GM12878 (cell line): ENCODE data around the gene SMOC2. TPM values are rescaled to one million over a fixed set of nuclear protein-coding genes. Genes with fewer than 3 reads are reported as not detected.

Experiments
- ATAC-seq: fragments of 200-7000 bp; cut with Tn5 transposase; 3 replicates; pipeline ENCODE4 v1.9.1; 2020; ENCODE audit warnings: mild to moderate bottlenecking, moderate library complexity
- BruUV-seq: library from RNA; stranded (reverse); fragments of 400-500 nt; replicated peaks from 2 replicates; lab custom pipeline; 2021; lab: Mats Ljungman, UMichigan
- CTCF ChIA-PET: fragments of 300-600 bp; sonication (Branson Sonifier 250); formaldehyde crosslinking; extraction: SDS; loops from one replicate; lab custom pipeline; 2021; ENCODE audit warnings: inconsistent platforms; lab: Yijun Ruan, JAX
- POLR2A ChIA-PET: fragments of 350-600 bp; formaldehyde crosslinking; extraction: SDS; loops from one replicate; lab custom pipeline; 2021; ENCODE audit warnings: inconsistent platforms; lab: Charles Lee
- RAD21 ChIA-PET: fragments of 300-600 bp; sonication (Branson Sonifier 250); formaldehyde crosslinking; loops from one replicate; lab custom pipeline; 2023; ENCODE audit warnings: antibody characterized with exemption; ENCODE audit not compliant: unreplicated experiment; lab: Charles Lee
- SMC1A ChIA-PET: fragments of 300-600 bp; sonication (Branson Sonifier 250); formaldehyde crosslinking; loops from one replicate; lab custom pipeline; 2023; ENCODE audit not compliant: unreplicated experiment, uncharacterized antibody; lab: Charles Lee
- DNase-seq: peaks from one replicate; pipeline ENCODE4 v3.0.0-alpha.2; 2011; ENCODE audit warnings: low read depth, low spot score
- FAIRE-seq: peaks from 3 replicates; lab custom pipeline; 2011; peaks lifted over from hg19 to GRCh38; lab: Jason Lieb, UNC
- H2AFZ ChIP-seq: 2 replicates; pipeline ENCODE4 v1.6.0; 2011; ENCODE audit warnings: low read depth, low read length, control low read depth; ENCODE audit not compliant: control insufficient read depth
- H3K27ac ChIP-seq: 2 replicates; pipeline ENCODE4 v1.5.1; 2011; ENCODE audit warnings: control low read depth; ENCODE audit not compliant: control insufficient read depth, insufficient read depth
- H3K27me3 ChIP-seq, 2 experiments: replicated peaks in 1 of 2; 2 replicates each; pipeline versions ENCODE4 v1.6.0 to v1.6.1; 2011; ENCODE audit warnings: low read length in 1 of 2; ENCODE audit not compliant: control insufficient read depth in 2 of 2, insufficient read depth in 2 of 2
- H3K36me3 ChIP-seq, 2 experiments: 2 replicates each; pipeline ENCODE4 v1.5.1; 2011; ENCODE audit warnings: low read length in 1 of 2; ENCODE audit not compliant: control insufficient read depth in 2 of 2, insufficient read depth in 2 of 2
- H3K4me1 ChIP-seq: 2 replicates; pipeline ENCODE4 v1.6.1; 2011; ENCODE audit warnings: mild to moderate bottlenecking, low read length, moderate library complexity, mixed read lengths; ENCODE audit not compliant: control insufficient read depth, insufficient read depth
- H3K4me2 ChIP-seq: 2 replicates; pipeline ENCODE4 v1.6.0; 2011; ENCODE audit warnings: control low read depth; ENCODE audit not compliant: control insufficient read depth, insufficient read depth
- H3K4me3 ChIP-seq: fragments of 200-600 bp; sonication (generic); 2 replicates; pipeline ENCODE4 v1.5.1; 2016
- H3K79me2 ChIP-seq: 2 replicates; pipeline ENCODE4 v1.6.0; 2011; ENCODE audit warnings: low read length; ENCODE audit not compliant: control insufficient read depth, insufficient read depth
- H3K9ac ChIP-seq: 2 replicates; pipeline ENCODE4 v1.8.0; 2011; ENCODE audit warnings: low read length, control low read depth, mixed read lengths; ENCODE audit not compliant: control insufficient read depth, insufficient read depth
- H3K9me3 ChIP-seq: replicated peaks from 3 replicates; pipeline ENCODE4 v1.5.1; 2011; ENCODE audit warnings: mild to moderate bottlenecking, low read length; ENCODE audit not compliant: control insufficient read depth, insufficient read depth
- H4K20me1 ChIP-seq: 2 replicates; pipeline ENCODE4 v1.6.0; 2011; ENCODE audit not compliant: control insufficient read depth, insufficient read depth
- CREB1 ChIP-seq: IDR thresholded peaks from 2 replicates; pipeline ENCODE4 v1.6.1; 2012; ENCODE audit warnings: low read depth, mild to moderate bottlenecking, inconsistent platforms
- E2F4 ChIP-seq: IDR thresholded peaks from 2 replicates; pipeline ENCODE4 v1.6.1; 2012; ENCODE audit warnings: low read depth, low read length, improper control_type of control experiment
- EGR1 ChIP-seq, 2 experiments: IDR thresholded peaks; 1 replicate in 1 of 2; 2 replicates in 1 of 2; pipeline ENCODE4 v1.6.1; 2011 to 2012; ENCODE audit warnings: low read depth in 2 of 2, low read length in 2 of 2, borderline replicate concordance in 1 of 2, mild to moderate bottlenecking in 1 of 2, moderate library complexity in 1 of 2
- ELK1 ChIP-seq: IDR thresholded peaks from 2 replicates; pipeline ENCODE4 v1.6.1; 2012; ENCODE audit warnings: low read depth, low read length, improper control_type of control experiment
- ETV6 ChIP-seq, 2 experiments: fragments of 450-650 bp in 1 of 2; IDR thresholded peaks in 1 of 2; conservative IDR thresholded peaks in 1 of 2; 2 replicates each; pipeline ENCODE4 v1.6.1; 2014; ENCODE audit warnings: antibody characterized with exemption in 1 of 2, borderline replicate concordance in 1 of 2, low read depth in 1 of 2, mild to moderate bottlenecking in 1 of 2, moderate library complexity in 1 of 2
- FOS ChIP-seq: IDR thresholded peaks from 3 replicates; pipeline ENCODE4 v1.6.1; 2011; ENCODE audit warnings: borderline replicate concordance; ENCODE audit not compliant: insufficient read length; ENCODE audit errors: extremely low read depth
- MLLT1 ChIP-seq: fragments of 450-650 bp; IDR thresholded peaks from 2 replicates; pipeline ENCODE4 v1.6.1; 2016; ENCODE audit warnings: mild to moderate bottlenecking
- MXI1 ChIP-seq: fragments of 150-350 bp; IDR thresholded peaks from 2 replicates; pipeline ENCODE4 v1.6.1; 2011; ENCODE audit warnings: low read depth, mild to moderate bottlenecking, inconsistent platforms, low read length, improper control_type of control experiment
- SIN3A ChIP-seq: IDR thresholded peaks from 2 replicates; pipeline ENCODE4 v1.6.1; 2012; ENCODE audit warnings: low read depth, low read length, improper control_type of control experiment
- SMARCA5 ChIP-seq: fragments of 450-650 bp; IDR thresholded peaks from 2 replicates; pipeline ENCODE4 v1.6.1; 2017; ENCODE audit warnings: mild to moderate bottlenecking
- STAT3 ChIP-seq: IDR thresholded peaks from 2 replicates; pipeline ENCODE4 v1.6.1; 2011; ENCODE audit warnings: low read depth, low read length, improper control_type of control experiment
- WGBS: methylation state at CpG from one replicate; pipeline ENCODE4 v1.1.6; 2016; ENCODE audit warnings: low lambda C conversion rate; ENCODE audit not compliant: insufficient replicate concordance, insufficient coverage; ENCODE audit errors: missing lambda C conversion rate; 5-methylcytosine and 5-hydroxymethylcytosine counted together
- in situ Hi-C: fragments of 300-500 bp; cut with MboI; formaldehyde crosslinking; loops from 9 replicates; pipeline ENCODE4 v1.14.3; 2018; ENCODE audit warnings: mixed read lengths
- intact Hi-C: fragments of 100-400 bp; cut with micrococcal nuclease; formaldehyde crosslinking; loops from one replicate; pipeline ENCODE4 v1.14.2; 2022; ENCODE audit not compliant: unreplicated experiment
- polyA plus RNA-seq, 11 experiments: library from polyadenylated mRNA; depleted of rRNA in 4 of 11; unstranded in 6 of 11; stranded (reverse) in 5 of 11; fragments of >200 nt; fragmentation: Nextera tagmentation in 4 of 11; fragmentation: Illumina TruSeq in 1 of 11; extraction: Ambion mirVana in 4 of 11; extraction: Trizol in 1 of 11; gene quantifications; 1 replicate in 1 of 11; 2 replicates in 10 of 11; pipeline versions ENCODE4 v1.2.1 to v1.2.3, GENCODE V29; 2011 to 2016; ENCODE audit warnings: inconsistent platforms in 2 of 11, missing spikeins in 2 of 11, low read depth in 1 of 11
- total RNA-seq, 4 experiments: library from RNA; depleted of rRNA in 3 of 4; stranded (reverse); fragments of >200 nt in 3 of 4; fragmentation: Illumina TruSeq in 1 of 4; extraction: Trizol in 1 of 4; gene quantifications; 2 replicates each; pipeline versions ENCODE4 v1.2.1 to v1.2.3, GENCODE V29; 2013 to 2021

SMOC2 gene
- total and polyA plus RNA-seq, 10 of the 15 experiments (the other 5 are each of a cell fraction or from before 2014, with no cell fraction given): 0.10 to 0.12 TPM; not detected in 8

- intact Hi-C loops (no loop called here), in situ Hi-C loops (no loop called here)
- no peak for ATAC-seq
- ChIA-PET RAD21 (no interaction called here), POLR2A (no interaction called here), SMC1A (no interaction called here), CTCF (no interaction called here)
- no peaks in the 10 kb centered on the region for H3K79me2 ChIP-seq
- no peak overlapping the region for H2AFZ ChIP-seq
- H3K36me3 ChIP-seq: no peaks in the 10 kb centered on the region
- no peak for FAIRE-seq
- H3K4me1 ChIP-seq: no peaks in the 10 kb centered on the region
- TF ChIP-seq SIN3A (no peak), MXI1 (no peak), EGR1 (IDR thresholded peaks at IDR 0.05; ENCODE audit: borderline replicate concordance in 1 of 2, low read depth in 2 of 2, low read length in 2 of 2) (no peak), E2F4 (no peak), STAT3 (no peak), ELK1 (no peak), CREB1 (no peak), MLLT1 (no peak), FOS (no peak), ETV6 (conservative IDR thresholded peaks at IDR 0.05 in 1 of 2, IDR thresholded peaks at IDR 0.05 in 1 of 2; ENCODE audit: borderline replicate concordance in 1 of 2, low read depth in 1 of 2) (no peak), SMARCA5 (no peak)
- H3K9ac ChIP-seq: no peak overlapping the region
- DNase-seq: no peak
- no peaks in the 10 kb centered on the region for H3K27me3 ChIP-seq
- H3K9me3 ChIP-seq: no peaks in the 10 kb centered on the region
- H4K20me1 ChIP-seq: no peaks in the 10 kb centered on the region
- no TSS peak for BruUV-seq
- H3K27ac ChIP-seq: no peak overlapping the region
- H3K4me2 ChIP-seq: no peak overlapping the region
- whole genome bisulfite sequencing: 15% methylated on average over 8 of the region's 8 CpGs
- H3K4me3 ChIP-seq: no peak overlapping the region
These were observed 21.4 kb downstream of the SMOC2 start for GRCh38 chr6:168462289-168462853.
